Activated T-helper 9 cell treated with anti-CD3 and anti-CD28 coated beads, Interleukin-2, amount 50 U/mL, for 16 hours (primary cell): Measurements from ENCODE around the gene MUC4.
"Not testable (repeated sequence)": the region's sequence is repeated elsewhere in the genome, so short reads cannot be mapped to it uniquely, and the experiment has no call there.

Source experiments
- DNase-seq: peaks from one replicate; pipeline ENCODE4 v3.0.0-alpha.2; 2020; ENCODE audit warnings: low read depth

Gene MUC4

DNA sequence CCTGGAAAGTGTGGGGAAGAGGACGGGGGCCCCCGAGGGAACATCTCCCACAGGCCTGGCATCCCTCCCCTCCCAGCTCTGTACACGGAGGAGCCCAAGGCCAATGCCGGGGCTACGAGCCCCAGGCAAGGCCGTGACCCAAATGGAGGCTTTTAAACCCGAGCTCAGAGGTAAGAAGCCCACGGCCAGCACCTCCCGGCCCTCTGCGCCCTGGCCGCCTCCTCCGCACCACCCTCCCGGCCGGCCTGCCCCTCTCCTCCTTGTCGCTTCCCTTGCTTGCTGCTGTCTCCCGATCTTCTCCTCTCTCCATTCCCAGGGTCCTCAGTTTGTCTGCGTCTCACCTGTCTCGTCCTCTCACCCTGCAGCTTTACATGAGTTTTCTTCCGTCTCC, 1.3 kb downstream of the MUC4 start:
- DNase-seq = no peak

- DNase-seq = no peak
Measured at GRCh38 chr3:195809796-195810454, 1.8 kb downstream of the MUC4 start.

- no peak for DNase-seq
Measured at GRCh38 chr3:195809291-195809785, 2.4 kb downstream of the MUC4 start.

GRCh38 chr3:195808741-195809290, 2.9 kb downstream of the MUC4 start:
- no peak for DNase-seq

DNA sequence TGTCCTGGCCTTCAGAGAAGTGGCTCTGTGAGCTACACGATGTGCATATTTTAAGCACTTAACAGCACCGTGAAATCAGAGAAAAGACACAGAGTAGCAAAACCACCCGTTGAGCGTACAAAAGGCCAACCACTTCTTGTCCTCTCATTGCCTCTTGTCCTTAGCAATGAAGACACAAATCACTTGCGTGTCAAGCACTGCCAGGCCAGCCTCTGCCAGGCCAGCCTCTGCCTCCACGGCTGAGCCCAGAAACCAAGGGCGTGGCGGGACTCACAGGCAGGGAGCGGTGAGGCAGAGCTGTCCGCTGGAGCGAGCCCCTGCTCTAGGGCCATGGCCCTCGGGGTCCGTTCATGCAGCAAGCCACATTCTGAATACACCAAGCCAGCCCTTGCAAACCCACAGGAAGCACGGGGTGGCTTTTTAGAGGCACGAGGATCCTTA, 4.0 kb downstream of the MUC4 start:
- DNase-seq = no peak

DNA sequence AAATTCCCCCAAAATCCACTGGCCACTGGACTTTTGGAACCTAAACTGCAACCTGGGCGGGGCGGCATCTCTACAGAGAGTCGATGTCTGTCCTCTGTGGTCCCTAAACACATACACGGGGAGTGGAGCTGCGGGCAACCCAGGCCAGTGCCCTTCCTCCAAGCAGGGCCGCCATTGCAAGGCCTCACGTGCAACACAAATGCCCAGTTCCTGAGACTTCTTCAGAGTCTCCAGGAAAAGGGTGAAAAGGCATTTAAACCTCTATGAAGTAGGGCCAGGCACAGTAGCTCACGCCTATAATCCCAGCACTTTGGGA, 4.9 kb downstream of the MUC4 start:
- DNase-seq = no peak

- no peak for DNase-seq
Measured at GRCh38 chr3:195806211-195806915, 5.4 kb downstream of the MUC4 start.

DNA sequence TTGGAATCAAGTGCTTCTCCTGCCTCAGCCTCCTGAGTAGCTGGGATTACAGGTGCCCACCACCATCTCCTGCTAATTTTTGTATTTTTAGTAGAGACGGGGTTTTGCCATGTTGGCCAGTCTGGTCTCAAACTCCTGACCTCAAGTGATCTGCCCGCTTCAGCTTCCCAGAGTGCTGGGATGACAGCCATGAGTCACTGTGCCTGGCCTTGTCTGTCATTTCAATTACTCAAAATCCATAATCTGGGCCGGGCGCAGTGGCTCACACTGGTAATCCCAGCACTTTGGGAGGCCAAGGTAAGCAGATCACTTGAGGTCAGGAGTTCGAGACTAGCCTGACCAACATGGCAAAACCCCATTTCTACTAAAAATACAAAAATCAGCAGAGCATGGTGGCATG, 6.1 kb downstream of the MUC4 start:
- DNase-seq = not testable (repeated sequence)

- DNase-seq = no peak
Measured at GRCh38 chr3:195805181-195805580, 6.5 kb downstream of the MUC4 start.

- no peak for DNase-seq
Measured at GRCh38 chr3:195803289-195803908, 8.3 kb downstream of the MUC4 start.

- no peak for DNase-seq
Measured at GRCh38 chr3:195802795-195803194, 8.9 kb downstream of the MUC4 start.

DNA sequence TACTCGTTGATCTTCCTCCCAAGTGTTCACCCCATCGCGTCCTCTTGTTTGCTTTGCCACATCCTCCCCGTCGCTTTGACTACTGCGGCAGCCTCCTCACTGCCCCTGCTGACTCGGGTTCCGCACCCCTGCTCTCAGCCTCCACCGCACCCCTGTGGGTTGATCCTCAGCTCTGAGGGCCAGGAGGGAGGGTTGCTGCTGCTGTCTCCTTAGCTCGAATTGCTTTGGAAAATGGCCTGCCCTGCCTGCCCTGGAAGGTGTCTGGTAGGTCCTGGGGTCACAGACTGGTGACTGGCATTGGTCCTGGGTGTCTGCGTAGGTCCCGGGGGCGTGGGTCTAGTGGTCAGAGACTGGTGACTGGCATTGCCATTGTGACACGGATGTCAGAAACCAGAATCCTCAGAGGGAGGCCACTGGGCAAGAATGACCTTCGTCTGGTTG, 9.4 kb downstream of the MUC4 start:
- no peak for DNase-seq

GRCh38 chr3:195801251-195802183, 10.2 kb downstream of the MUC4 start:
- DNase-seq = no peak

GRCh38 chr3:195800240-195800639, 11.5 kb downstream of the MUC4 start:
- DNase-seq = no peak

DNA sequence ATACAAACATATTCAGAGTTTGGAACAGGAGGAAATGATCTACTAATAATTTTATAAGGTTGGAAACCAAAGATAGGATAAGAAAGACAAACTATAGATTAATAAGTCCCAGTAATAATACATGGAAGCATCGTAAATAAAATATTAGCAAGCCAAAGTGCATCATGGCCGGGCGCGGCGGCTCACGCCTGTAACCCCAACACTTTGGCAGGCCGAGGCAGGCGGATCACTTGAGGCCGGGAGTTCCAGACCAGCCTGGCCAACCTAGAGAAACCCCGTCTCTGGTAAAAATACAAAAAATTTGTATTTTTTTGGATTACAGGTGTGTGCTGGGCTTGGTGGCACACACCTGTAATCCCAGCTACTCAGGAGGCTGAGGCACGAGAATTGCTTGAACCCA, 14.9 kb downstream of the MUC4 start:
- no peak for DNase-seq

DNA sequence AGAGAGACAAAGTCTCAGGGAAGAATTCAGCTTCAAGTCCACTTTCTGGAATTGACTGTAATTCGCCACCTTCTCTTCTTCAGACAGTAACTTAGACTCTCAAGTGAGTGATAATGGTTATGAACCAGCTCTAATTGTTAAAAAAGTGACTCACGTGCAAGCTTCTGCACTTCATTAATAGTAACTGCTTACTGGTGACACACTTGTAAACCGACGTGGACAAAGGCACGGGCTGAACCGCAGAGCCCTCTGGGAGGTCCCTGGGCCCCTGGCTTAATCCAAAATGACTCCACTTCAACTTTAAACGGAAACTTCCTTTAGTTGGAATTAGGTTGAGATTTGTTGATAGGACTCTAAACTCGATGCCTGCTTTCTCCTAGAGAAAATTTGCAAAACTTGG, 17.0 kb downstream of the MUC4 start:
- DNase-seq = no peak

DNA sequence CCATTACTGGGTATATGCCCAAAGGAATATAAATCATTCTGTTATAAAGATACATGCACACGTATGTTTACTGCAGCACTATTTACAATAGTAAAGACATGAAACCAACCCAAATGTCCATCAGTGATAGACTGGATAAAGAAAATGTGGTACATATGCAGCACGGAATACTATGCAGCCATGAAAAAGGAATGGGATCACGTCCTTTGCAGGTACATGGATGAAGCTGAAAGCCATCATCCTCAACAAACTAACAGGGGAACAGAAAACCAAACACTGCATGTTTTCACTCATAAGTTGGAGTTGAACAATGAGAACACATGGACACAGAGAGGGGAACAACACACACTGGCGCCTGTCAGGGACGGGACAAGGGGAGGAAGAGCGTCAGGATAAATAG, 19.1 kb downstream of the MUC4 start:
- DNase-seq = not testable (repeated sequence)

- no peak for DNase-seq
Measured at GRCh38 chr3:195790901-195791300, 20.8 kb downstream of the MUC4 start.

DNA sequence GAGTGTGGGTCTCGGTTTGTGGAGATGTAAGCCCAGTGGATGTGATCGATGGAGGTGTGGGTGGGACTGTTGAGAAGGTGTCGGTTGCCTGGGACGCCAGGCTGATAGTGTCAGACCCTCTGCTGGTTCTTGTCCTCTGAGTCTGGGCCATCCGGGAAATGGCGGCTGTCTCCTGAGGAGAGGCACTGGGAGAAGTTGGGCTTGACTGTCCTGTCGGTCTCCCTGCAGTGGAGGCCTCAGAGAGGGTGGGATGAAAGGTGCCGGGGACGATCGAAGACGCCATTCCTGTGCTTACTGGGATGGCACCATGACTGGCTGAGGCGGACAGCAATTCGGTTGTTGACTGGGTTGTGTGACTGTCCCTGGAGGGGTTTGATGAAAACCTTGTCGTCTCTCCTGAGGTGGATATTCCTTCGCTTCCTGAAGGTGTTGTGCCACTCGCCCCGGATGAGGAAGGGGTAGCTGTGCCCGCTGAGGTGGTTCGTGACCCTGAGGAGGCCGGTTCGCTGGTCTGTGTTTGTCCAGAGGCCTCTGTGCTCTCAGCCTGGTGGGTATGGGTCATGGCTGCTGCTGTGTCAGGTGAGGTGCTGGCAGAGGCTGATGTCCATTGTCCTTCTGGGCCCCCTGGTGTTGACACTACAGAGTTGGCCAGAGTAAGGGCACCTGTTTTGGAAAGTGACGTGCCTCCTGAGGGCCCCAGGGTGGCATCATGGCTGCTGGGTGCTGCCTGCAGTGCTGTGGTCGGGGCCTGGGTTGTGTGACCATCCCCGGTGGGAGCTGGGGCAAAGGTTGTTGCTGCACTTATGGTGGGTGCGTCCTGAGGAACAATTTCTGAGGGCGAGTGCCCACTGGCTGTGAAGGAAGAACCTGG, 22.8 kb downstream of the MUC4 start:
- DNase-seq = no peak

- not testable (repeated sequence) for DNase-seq
Measured at GRCh38 chr3:195785781-195786405, 25.8 kb downstream of the MUC4 start.
